Astrocyte of the hippocampus (primary cell): ENCODE results near the gene MFSD6.
"Not testable (repeated sequence)": the region's sequence is repeated elsewhere in the genome, so short reads cannot be mapped to it uniquely, and the experiment has no call there.

Experiments used
- DNase-seq: peaks from one replicate; pipeline ENCODE4 v3.0.0; 2011; ENCODE audit warnings: low read depth, low spot score

Gene MFSD6

GRCh38 chr2:190407662-190408537 lies at the start of gene MFSD6:
Gene MFSD6, plus strand, starts transcription at chr2:190408355. Its CDS starts 27,675 bp downstream, at chr2:190436030.
- peak; percentile 54 for DNase-seq

DNA sequence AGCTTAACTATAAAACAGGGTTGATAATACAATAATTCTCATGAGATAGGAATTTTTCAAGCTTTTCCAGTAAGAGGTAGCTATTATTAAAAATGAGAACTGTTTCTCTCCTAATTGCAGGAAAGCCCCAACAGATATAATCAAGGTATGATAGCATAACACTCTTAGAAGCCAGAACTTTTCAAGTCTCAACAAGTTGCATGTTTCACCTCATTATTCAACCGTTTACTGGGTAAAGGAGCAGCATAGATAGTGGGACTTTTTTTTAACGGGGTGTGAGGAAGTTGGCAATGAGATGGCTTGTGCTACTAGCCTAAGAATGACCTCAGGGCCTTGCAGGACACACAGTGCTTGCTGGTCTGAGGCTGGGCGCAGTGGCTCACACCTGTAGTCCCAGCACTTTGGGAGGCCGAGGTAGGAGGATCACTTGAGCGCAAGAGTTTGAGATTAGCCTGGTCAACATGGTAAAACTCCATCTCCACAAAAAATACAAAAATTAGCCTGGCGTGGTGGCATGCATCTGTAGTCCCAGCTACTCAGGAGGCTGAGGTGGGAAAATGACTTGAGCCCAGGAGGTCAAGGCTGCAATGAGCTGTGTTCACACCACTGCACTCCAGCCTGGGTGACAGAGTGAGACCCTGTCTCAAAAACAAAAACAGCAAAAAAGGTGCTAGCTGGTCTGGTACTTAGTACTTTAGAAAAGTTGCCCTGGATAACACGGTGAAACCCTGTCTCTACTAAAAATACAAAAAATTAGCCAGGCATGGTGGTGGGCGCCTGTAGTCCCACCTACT lies 49.3 kb upstream of the MFSD6 start:
- not testable (repeated sequence) for DNase-seq

GRCh38 chr2:190360561-190360960 lies 47.6 kb upstream of the MFSD6 start:
- no peak for DNase-seq

DNA sequence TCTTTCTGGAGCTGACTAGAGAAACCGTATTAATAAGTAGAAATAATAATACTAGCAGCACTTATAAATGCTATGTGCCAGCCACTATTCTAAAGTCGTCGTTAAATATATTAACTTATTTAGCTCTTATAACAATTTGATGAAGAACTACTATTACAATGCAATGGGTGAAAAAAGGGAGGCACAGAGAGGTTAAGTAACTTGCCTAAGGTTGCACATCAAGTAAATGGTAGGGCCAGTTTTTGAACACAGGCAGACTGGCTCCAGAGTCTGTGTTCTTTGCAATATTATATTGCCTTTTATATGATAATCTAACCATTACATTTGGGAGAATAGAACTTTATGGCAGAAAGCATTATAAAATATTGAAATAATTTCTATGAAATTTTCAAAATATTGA lies 47.2 kb upstream of the MFSD6 start:
- no peak for DNase-seq

DNA sequence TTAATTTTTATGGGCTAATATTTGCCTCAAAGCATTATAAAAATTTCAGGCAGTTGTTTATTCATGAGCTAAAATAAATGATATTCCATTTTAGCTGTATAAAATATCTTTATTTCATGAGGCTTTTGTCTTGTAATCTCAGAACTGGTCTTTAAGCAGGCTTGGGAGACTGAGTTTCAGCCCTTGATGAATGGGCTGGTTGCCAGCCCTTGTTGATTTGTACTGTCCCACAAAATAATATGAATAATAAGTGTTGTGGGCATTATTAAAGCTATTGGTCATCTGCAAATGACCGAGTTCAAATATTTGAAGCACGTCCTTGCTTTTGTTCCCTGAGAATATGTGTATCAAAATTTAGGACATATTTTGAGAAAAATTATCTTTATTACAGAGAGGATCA lies 46.6 kb upstream of the MFSD6 start:
- no peak for DNase-seq

DNA sequence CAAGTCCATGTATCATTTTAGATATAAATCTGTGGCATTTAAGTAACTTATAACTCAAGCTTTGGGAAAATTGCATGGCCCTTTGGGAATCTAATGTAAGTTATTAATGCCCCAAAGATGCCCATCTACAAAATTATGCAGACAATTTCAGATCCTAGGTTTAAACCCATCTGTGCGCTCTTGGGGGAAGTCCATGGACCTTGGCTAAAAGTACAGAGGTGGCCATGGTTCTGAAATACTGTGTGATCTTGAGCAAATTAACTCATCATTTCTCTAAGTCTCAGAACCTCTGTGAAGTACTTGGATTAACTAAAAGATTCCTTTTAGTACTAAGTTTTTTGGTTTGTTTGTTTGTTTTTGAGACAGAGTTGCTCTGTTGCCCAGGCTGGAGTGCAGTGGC lies 45.3 kb upstream of the MFSD6 start:
- DNase-seq, result no peak

DNA sequence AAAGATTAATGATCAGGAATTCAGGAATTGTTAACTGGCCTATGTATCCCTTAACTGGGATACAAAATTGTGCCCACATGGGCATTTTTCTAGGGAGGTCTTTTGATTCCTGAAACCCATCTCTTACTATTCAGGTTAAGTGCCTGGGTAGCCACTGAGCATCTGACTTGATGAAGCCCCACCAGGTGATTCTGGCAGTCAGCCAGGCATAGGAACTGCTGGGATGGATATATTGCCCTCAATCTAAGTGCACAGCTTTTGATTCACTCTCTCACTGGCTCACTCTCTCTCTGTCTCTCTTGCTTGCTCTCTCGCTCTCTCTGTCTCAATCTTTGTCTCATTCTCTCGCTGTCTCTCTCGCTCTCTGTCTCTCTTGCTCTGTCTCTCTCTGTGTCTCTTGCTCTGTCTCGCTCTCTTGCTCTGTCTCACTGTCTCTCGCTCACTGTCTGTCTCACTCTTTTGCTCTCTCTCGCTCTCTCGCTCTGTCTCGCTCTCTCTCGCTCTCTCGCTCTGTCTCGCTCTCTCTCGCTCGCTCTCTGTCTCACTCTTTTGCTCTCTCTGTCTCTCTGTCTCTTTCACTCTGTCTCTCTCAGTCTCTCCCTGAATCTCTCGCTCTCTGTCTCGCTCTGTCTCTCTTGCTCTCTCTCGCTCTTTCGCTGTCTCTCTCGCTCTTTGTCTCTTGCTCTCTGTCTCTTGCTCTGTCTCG lies 42.5 kb upstream of the MFSD6 start:
- DNase-seq, result no peak

GRCh38 chr2:190366248-190366753 lies 41.9 kb upstream of the MFSD6 start:
- no peak for DNase-seq

DNA sequence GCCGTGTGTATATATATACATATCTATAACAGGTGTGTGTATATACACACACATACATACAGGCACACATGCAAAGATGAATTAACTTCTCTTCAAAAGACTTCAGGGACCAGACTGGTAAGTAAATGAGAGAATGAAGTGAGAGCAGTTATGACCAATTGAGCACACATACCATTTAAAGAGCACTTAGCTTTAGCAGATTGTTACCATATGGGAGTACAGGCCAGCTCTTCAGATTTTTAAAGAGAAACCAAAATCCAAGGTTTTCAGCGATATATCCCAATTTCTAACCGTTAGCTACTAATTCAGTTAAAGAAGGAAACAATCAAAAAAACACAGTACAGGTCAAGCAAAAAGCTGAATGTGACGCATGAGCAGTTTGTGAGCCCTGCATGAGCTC lies 41.1 kb upstream of the MFSD6 start:
- no peak for DNase-seq

DNA sequence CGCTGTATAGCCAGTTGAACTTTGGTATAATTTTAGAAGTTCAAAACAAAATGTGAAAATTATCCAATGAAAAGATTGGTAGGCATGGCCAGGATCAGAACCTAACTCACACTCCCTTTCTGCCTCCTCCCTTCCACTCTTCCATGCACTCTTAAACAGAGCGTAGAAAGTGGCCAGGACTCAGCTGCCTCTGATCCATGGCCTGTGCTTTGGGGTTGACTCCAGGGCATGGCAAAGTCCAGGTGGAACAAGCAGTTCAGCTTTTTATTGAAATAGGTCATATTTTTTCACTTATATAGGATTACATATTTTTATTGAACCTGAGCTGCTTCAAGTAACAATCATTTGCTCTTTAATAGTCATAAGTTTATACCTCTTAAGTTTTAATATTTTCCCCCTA lies 38.5 kb upstream of the MFSD6 start:
- no peak for DNase-seq

DNA sequence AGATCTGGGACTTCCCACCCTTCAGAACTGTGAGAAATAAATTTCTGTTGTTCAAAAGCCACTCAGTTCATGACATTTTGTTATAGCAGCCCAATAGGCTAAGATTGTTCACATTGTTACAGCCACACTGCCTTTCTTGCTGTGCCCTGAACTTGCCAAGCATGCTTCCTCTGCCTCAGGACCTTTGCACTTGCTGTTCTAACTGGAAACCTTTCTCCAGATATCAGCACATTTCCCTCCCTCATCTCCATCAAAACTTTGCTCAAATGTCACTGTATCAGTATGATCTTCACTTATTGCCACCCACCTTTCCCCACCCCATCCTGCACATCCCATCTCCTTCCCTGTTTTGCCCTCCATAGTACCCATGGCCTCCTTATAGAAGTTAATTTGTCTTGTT lies 32.1 kb upstream of the MFSD6 start:
- DNase-seq, result no peak

DNA sequence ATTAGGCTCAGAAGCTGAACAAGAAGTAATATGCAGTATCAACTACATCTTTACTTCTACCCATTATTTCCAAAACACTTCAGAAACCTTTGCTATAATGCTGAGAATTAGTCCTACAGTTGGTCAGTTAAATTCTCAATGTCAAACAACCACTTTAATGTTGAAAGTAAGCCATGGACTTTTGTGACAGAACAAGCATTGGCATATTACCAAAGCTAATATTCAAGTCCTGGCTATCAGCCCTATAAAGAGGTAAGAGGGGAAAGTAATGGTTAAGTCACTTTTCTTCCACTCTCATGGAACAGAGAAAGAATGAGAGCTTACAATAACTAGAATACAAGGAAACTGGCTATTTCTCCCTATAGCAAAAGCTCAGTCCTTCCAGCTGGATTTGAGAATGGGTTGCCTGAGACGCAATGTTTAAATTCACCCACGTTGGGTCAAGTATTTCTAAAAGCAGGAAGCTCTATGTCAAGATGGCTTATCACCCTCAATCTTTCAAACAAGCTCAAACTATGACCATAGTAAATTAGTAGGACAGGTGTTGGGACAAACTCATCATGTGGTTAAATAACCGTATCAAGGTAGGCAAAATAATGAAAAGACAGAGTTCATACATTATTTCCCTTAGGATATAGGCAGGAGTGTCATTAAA lies 31.4 kb upstream of the MFSD6 start:
- DNase-seq, result peak; percentile 36

- DNase-seq, result no peak
Observed at GRCh38 chr2:190378880-190379237, 29.3 kb upstream of the MFSD6 start.

- peak; percentile 30 for DNase-seq
Observed at GRCh38 chr2:190379249-190379964, 28.7 kb upstream of the MFSD6 start.

GRCh38 chr2:190380962-190381412 lies 27.2 kb upstream of the MFSD6 start:
- no peak for DNase-seq

GRCh38 chr2:190382851-190383250 lies 25.3 kb upstream of the MFSD6 start:
- peak; percentile 44 for DNase-seq

DNA sequence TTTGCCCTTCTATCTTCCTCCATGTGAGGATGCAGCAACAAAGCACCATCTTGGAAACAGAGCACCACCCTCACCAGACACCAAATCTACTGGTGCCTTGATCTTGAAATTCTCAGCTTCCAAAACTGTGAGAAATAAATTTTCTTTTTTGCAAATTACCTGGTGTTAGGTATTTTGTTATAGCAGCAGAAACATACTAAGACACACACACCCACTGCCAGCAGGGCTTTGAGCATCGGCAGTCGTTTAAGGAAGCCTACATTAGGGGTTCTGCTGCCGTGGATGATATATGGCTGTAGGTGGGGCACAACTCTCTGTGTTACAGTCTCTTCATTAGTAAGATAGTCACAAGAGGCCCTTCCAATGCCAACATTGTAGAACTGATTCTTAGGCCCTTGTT lies 20.7 kb upstream of the MFSD6 start:
- DNase-seq, result no peak

DNA sequence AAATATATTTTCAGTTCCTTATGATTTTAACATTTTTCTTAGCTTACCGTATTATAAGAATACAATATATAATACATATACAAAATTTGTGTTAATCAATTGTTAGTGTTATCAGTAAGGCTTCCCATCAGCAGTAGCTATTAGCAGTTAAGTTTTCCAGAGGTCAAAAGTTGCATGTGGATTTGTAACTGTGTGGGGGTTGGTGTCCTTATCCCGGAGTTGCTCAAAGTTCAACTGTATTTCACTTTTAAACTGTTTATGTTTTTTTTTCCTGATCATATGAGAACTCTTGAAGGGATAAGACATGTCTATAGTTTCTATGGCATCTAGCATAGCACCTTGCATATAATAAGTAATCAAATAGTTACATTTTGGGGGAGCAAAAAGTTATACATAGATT lies 11.9 kb upstream of the MFSD6 start:
- DNase-seq, result no peak

- no peak for DNase-seq
Observed at GRCh38 chr2:190402986-190403603, 5.1 kb upstream of the MFSD6 start.

- DNase-seq, result peak; percentile 18
Observed at GRCh38 chr2:190404487-190404886, 3.7 kb upstream of the MFSD6 start.
